Caco-2 (cell line): ENCODE results near the gene POU4F2. TPM values are rescaled to one million over a fixed set of nuclear protein-coding genes. Genes with fewer than 3 reads are reported as not detected.
"Not testable (repeated sequence)": the region's sequence is repeated elsewhere in the genome, so short reads cannot be mapped to it uniquely, and the experiment has no call there.

ENCODE experiments used
- BruUV-seq: library from RNA; stranded (reverse); fragments of 400-500 nt; replicated peaks from 2 replicates; lab custom pipeline; 2021; lab: Mats Ljungman, UMichigan
- CTCF ChIA-PET: fragments of 300-600 bp; sonication (Branson Sonifier 250); formaldehyde crosslinking; loops from one replicate; lab custom pipeline; 2022; ENCODE audit warnings: antibody characterized with exemption; lab: Charles Lee
- POLR2A ChIA-PET: fragments of 300-600 bp; sonication (Branson Sonifier 250); formaldehyde crosslinking; loops from one replicate; lab custom pipeline; 2022; ENCODE audit warnings: antibody characterized with exemption; lab: Charles Lee
- DNase-seq, 2 experiments: peaks; one replicate each; pipeline versions ENCODE4 v3.0.0 to v3.0.0-alpha.2; 2020 to 2022
- H3K27me3 ChIP-seq: replicated peaks from 2 replicates; pipeline ENCODE4 v1.6.0; 2011; ENCODE audit warnings: low read length; ENCODE audit not compliant: control insufficient read depth, insufficient read depth
- H3K36me3 ChIP-seq: 2 replicates; pipeline ENCODE4 v1.5.1; 2011; ENCODE audit warnings: low read length; ENCODE audit not compliant: control insufficient read depth, insufficient read depth
- H3K4me1 ChIP-seq: fragments of 250-450 bp; sonication (Bioruptor Pico); 2 replicates; pipeline ENCODE4 v1.5.1; 2020; ENCODE audit warnings: mild to moderate bottlenecking
- H3K4me3 ChIP-seq: 2 replicates; pipeline ENCODE4 v1.5.1; 2011; ENCODE audit warnings: low read depth, mild to moderate bottlenecking, control low read depth, low read length
- H3K9me3 ChIP-seq: fragments of 250-450 bp; sonication (Bioruptor Pico); 2 replicates; pipeline ENCODE4 v1.5.1; 2020; ENCODE audit warnings: mild to moderate bottlenecking, moderate library complexity
- H3K27ac Mint-ChIP-seq: one replicate; pipeline ENCODE4 v1.8.0; 2022; ENCODE audit warnings: mixed read lengths; ENCODE audit not compliant: unreplicated experiment
- H3K27me3 Mint-ChIP-seq: one replicate; pipeline ENCODE4 v1.8.0; 2022; ENCODE audit warnings: mixed read lengths; ENCODE audit not compliant: insufficient read depth, unreplicated experiment
- H3K36me3 Mint-ChIP-seq: one replicate; pipeline ENCODE4 v1.8.0; 2022; ENCODE audit warnings: mild to moderate bottlenecking, mixed read lengths; ENCODE audit not compliant: insufficient read depth, unreplicated experiment
- H3K4me1 Mint-ChIP-seq: one replicate; pipeline ENCODE4 v1.8.0; 2022; ENCODE audit warnings: low read depth, mixed read lengths; ENCODE audit not compliant: unreplicated experiment
- H3K4me3 Mint-ChIP-seq: one replicate; pipeline ENCODE4 v1.8.0; 2022; ENCODE audit warnings: mild to moderate bottlenecking, moderate library complexity, mixed read lengths; ENCODE audit not compliant: unreplicated experiment
- H3K9me3 Mint-ChIP-seq: one replicate; pipeline ENCODE4 v1.8.0; 2022; ENCODE audit warnings: mixed read lengths; ENCODE audit not compliant: unreplicated experiment
- CTCF ChIP-seq, 2 experiments: fragments of 200-600 bp in 1 of 2; IDR thresholded peaks; 1 replicate in 1 of 2; 2 replicates in 1 of 2; pipeline versions ENCODE4 v1.5.1 to v1.8.0; 2011 to 2022; ENCODE audit warnings: antibody characterized with exemption in 1 of 2, control low read depth in 1 of 2, inconsistent platforms in 1 of 2, low read depth in 1 of 2, low read length in 1 of 2, mild to moderate bottlenecking in 1 of 2, moderate library complexity in 1 of 2; ENCODE audit not compliant: insufficient read depth in 1 of 2, severe bottlenecking in 1 of 2, unreplicated experiment in 1 of 2
- intact Hi-C: fragments of 100-400 bp; cut with micrococcal nuclease; formaldehyde crosslinking; loops from one replicate; pipeline ENCODE4 v1.10.0; 2022; ENCODE audit not compliant: unreplicated experiment
- total RNA-seq: library from RNA; stranded (reverse); gene quantifications from 2 replicates; pipeline ENCODE4 v1.2.3, GENCODE V29; 2022

Gene POU4F2
- total RNA-seq, 1 experiment from 2014 or later, result not detected

DNA sequence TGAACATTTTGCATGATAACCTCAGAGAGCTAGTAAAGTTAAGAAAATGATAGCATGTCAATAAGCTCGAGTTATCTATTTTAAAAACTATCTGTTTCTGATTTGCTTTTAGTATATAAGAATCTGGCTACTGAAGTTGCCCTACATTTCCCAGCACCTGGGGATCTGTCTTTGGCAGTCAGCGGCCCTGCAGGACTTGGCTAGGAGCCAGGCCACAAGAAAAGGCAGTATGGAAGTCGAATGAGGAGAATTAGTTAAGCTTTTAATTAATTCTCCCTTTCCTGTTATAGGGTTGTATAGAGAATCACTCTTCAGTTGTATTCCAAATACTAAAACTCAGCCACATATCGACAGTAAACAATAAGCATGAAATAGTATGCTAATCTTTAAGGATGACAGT is 22.7 kb downstream of the POU4F2 start:
- POLR2A ChIA-PET, result no interaction called here
- BruUV-seq, result no TSS peak
- Histone ChIP-seq H3K27me3 (no peaks in the 10 kb centered on the region), H3K4me1 (no peaks in the 10 kb centered on the region), H3K4me3 (no peak overlapping the region), H3K9me3 (no peaks in the 10 kb centered on the region), H3K36me3 (no peaks in the 10 kb centered on the region)
- CTCF ChIA-PET, result no interaction called here
- no peak for DNase-seq
- Mint-ChIP-seq H3K36me3 (no peaks in the 10 kb centered on the region), H3K4me1 (no peaks in the 10 kb centered on the region), H3K9me3 (peaks cover 9% of the 10 kb centered on the region), H3K27ac (no peak overlapping the region), H3K27me3 (peaks cover 6% of the 10 kb centered on the region), H3K4me3 (no peak overlapping the region)
- intact Hi-C loops, result no loop called here
- TF ChIP-seq CTCF (IDR thresholded peaks at IDR 0.05; ENCODE audit: insufficient read depth in 1 of 2, low read depth in 1 of 2, low read length in 1 of 2, severe bottlenecking in 1 of 2, unreplicated experiment in 1 of 2), result no peak

DNA sequence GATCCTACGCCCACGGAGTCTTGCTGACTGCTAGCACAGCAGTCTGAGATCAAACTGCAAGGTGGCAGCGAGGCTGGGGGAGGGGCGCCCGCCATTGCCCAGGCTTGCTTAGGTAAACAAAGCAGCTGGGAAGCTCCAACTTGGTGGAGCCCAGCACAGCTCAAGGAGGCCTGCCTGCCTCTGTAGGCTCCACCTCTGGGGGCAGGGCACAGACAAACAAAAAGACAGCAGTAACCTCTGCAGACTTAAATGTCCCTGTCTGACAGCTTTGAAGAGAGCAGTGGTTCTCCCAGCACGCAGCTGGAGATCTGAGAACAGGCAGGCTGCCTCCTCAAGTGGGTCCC is 25.2 kb downstream of the POU4F2 start:
- H3K4me1 ChIP-seq, intact Hi-C loops, DNase-seq, H3K27me3 Mint-ChIP-seq, H3K9me3 ChIP-seq, H3K4me3 ChIP-seq, H3K9me3 Mint-ChIP-seq, CTCF ChIA-PET, POLR2A ChIA-PET, H3K4me1 Mint-ChIP-seq, H3K36me3 Mint-ChIP-seq, BruUV-seq, H3K36me3 ChIP-seq, H3K27me3 ChIP-seq, H3K4me3 Mint-ChIP-seq, H3K27ac Mint-ChIP-seq: not testable (repeated sequence)

- H3K27ac Mint-ChIP-seq, result no peak overlapping the region
Observed at GRCh38 chr4:146674829-146675570, 36.3 kb downstream of the POU4F2 start.

More at GRCh38 chr4:146674829-146675570, 36.3 kb downstream of the POU4F2 start:
- TF ChIP-seq CTCF (IDR thresholded peaks at IDR 0.05; ENCODE audit: insufficient read depth in 1 of 2, low read depth in 1 of 2, low read length in 1 of 2, severe bottlenecking in 1 of 2, unreplicated experiment in 1 of 2), result no peak
- Mint-ChIP-seq H3K9me3 (no peaks in the 10 kb centered on the region), H3K36me3 (no peaks in the 10 kb centered on the region), H3K27me3 (peaks cover 3% of the 10 kb centered on the region), H3K4me3 (no peak overlapping the region), H3K4me1 (no peaks in the 10 kb centered on the region)
- H3K9me3 ChIP-seq, result no peaks in the 10 kb centered on the region
- no peaks in the 10 kb centered on the region for H3K27me3 ChIP-seq
- no peak for DNase-seq
- no peaks in the 10 kb centered on the region for H3K4me1 ChIP-seq
- ChIA-PET CTCF (no interaction called here), POLR2A (no interaction called here)
- BruUV-seq, result no TSS peak
- intact Hi-C loops, result no loop called here
- H3K36me3 ChIP-seq, result no peaks in the 10 kb centered on the region
- H3K4me3 ChIP-seq, result no peak overlapping the region

Other genes starting within 250 kb of the POU4F2 start
- gene SLC10A7, start 117.0 kb upstream of the POU4F2 start, total RNA-seq, result 9.9 and 12.1 TPM in 2 replicates